ENCODE results near the gene ZBTB5.

Gene ZBTB5

DNA sequence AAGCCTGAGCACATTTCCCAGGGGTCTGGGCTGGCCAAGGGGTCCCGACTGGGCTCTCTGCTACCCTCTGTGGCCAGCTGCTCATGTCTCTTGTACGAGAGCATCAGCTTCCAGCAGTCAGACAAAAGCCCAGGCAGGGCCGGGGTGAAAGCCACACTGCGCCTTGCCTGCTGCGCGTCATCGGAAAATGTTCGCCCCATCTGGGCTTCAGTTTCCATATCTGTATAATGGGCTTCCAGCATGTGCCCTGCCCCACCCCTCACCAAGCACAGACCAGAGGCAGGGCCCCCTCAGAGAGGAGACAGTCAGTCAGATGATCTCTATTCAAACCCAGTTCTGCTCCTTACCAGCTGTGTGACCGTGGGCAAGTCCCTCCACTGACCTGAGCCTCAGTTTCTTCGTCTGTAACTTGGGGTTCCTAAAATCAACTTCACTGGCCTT lies 50.7 kb downstream of the ZBTB5 start:
- H3K4me3 Mint-ChIP-seq, result no peak overlapping the region
- DNase-seq, result no peak
- TF ChIP-seq, protein P1, sequence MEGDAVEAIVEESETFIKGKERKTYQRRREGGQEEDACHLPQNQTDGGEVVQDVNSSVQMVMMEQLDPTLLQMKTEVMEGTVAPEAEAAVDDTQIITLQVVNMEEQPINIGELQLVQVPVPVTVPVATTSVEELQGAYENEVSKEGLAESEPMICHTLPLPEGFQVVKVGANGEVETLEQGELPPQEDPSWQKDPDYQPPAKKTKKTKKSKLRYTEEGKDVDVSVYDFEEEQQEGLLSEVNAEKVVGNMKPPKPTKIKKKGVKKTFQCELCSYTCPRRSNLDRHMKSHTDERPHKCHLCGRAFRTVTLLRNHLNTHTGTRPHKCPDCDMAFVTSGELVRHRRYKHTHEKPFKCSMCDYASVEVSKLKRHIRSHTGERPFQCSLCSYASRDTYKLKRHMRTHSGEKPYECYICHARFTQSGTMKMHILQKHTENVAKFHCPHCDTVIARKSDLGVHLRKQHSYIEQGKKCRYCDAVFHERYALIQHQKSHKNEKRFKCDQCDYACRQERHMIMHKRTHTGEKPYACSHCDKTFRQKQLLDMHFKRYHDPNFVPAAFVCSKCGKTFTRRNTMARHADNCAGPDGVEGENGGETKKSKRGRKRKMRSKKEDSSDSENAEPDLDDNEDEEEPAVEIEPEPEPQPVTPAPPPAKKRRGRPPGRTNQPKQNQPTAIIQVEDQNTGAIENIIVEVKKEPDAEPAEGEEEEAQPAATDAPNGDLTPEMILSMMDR (IDR thresholded peaks at IDR 0.05), result no peak
- H3K36me3 Mint-ChIP-seq (ENCODE audit: low read depth), result no peaks in the 10 kb centered on the region
- H3K27me3 Mint-ChIP-seq (ENCODE audit: low read depth, poor library complexity), result peaks cover 6% of the 10 kb centered on the region
- H3K27ac Mint-ChIP-seq, result no peak overlapping the region
- H3K9me3 Mint-ChIP-seq, result no peaks in the 10 kb centered on the region
- H3K4me1 Mint-ChIP-seq, result peaks cover 33% of the 10 kb centered on the region

- Mint-ChIP-seq H3K4me1 (peaks cover 33% of the 10 kb centered on the region), H3K27me3 (ENCODE audit: low read depth, poor library complexity) (peaks cover 7% of the 10 kb centered on the region), H3K27ac (no peak overlapping the region), H3K9me3 (no peaks in the 10 kb centered on the region), H3K4me3 (no peak overlapping the region), H3K36me3 (ENCODE audit: low read depth) (no peaks in the 10 kb centered on the region)
- DNase-seq, result no peak
- TF ChIP-seq, protein P1 (IDR thresholded peaks at IDR 0.05), result no peak
Observed at GRCh38 chr9:37413311-37413710, 51.9 kb downstream of the ZBTB5 start.

- Mint-ChIP-seq H3K36me3 (ENCODE audit: low read depth) (no peaks in the 10 kb centered on the region), H3K4me1 (peaks cover 34% of the 10 kb centered on the region), H3K27me3 (ENCODE audit: low read depth, poor library complexity) (peaks cover 7% of the 10 kb centered on the region), H3K27ac (no peak overlapping the region), H3K4me3 (no peak overlapping the region), H3K9me3 (no peaks in the 10 kb centered on the region)
- DNase-seq, result no peak
- TF ChIP-seq, protein P1 (IDR thresholded peaks at IDR 0.05), result no peak
Observed at GRCh38 chr9:37412431-37413151, 52.7 kb downstream of the ZBTB5 start.

DNA sequence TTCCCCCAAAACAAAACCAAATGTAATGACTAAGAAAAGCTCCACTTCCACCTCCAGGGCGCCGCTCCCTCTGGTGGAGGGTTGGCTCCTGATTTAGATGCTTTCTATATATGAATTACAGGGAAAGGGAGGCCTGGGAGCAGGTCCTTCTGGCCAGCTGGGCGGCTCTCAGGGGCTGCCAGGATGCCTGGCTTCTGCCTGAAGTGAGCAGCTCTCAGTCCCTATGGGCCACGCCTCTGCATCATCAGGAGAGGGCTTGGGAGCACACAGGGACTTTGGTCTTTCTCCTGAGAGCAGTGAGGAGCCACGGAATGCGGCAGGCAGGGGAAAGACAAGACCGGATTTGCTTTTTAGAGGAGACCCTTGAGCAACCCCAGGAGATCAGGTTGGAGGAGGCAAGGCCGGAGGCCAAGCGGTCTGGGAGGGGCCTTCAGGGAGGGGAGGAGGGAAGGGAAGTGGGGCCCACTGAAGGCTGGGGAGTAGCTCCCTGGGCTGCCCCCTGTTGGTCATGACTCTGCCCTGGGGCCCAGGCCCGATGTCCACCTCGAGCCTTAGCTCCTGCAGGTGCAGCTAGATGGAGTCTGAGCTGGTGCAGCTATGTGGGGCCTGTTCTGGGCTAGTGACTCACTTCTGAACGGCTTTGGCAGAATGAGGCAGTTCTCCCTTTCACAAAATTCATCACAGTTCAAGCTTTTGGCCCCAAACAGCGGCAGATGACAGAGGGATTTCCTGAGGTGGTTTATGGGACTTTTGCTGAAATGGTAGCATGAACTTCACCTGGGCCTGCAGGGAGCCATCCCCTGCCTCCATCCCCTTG lies 54.1 kb downstream of the ZBTB5 start:
- peaks cover 36% of the 10 kb centered on the region for H3K4me1 Mint-ChIP-seq
- DNase-seq, result no peak
- H3K9me3 Mint-ChIP-seq, result no peaks in the 10 kb centered on the region
- no peaks in the 10 kb centered on the region for H3K36me3 Mint-ChIP-seq (ENCODE audit: low read depth)
- H3K4me3 Mint-ChIP-seq, result no peak overlapping the region
- H3K27me3 Mint-ChIP-seq (ENCODE audit: low read depth, poor library complexity), result peaks cover 7% of the 10 kb centered on the region
- TF ChIP-seq, protein P1 (IDR thresholded peaks at IDR 0.05), result no peak
- no peak overlapping the region for H3K27ac Mint-ChIP-seq

DNA sequence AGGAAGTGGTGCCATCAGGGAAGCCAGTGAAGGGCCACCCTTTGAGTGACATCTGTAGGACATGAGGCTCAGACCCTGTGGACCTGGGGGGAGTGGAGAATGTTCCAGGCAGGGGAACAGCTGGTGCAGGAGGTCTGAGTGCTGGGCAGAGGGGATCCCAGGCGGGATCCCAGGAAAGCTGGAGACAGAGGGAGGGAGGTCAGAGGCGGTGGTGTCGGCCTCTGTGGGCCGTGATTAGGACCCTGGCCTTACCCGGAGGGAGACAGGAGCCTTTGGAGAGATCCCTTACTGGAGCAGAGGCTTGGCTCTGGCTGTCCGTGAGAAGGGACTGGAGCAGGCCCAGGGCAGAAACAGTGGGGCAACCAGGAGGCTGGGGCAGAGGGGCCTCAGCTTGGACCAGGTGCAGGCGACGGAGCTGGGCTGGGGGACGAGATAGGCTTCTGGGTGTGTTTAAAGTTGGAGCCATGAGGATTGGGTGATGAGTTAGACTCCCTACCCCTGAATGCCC lies 54.8 kb downstream of the ZBTB5 start:
- Mint-ChIP-seq H3K4me1 (peaks cover 36% of the 10 kb centered on the region), H3K9me3 (no peaks in the 10 kb centered on the region), H3K27me3 (ENCODE audit: low read depth, poor library complexity) (peaks cover 7% of the 10 kb centered on the region), H3K4me3 (no peak overlapping the region), H3K27ac (peak overlapping the region; percentile 60), H3K36me3 (ENCODE audit: low read depth) (no peaks in the 10 kb centered on the region)
- no peak for DNase-seq
- TF ChIP-seq, protein P1 (IDR thresholded peaks at IDR 0.05), result no peak
